Measurements from ENCODE around the gene MYO7B.

Gene MYO7B

GRCh38 chr2:127585270-127585807, 49.9 kb downstream of the MYO7B start:
- Histone ChIP-seq H3K4me3 (replicated peaks; ENCODE audit: insufficient read depth, low read length) (no peak overlapping the region), H3K27ac (replicated peaks) (no peak overlapping the region), H3K27me3 (ENCODE audit: insufficient read depth, poor library complexity, severe bottlenecking) (no peaks in the 10 kb centered on the region)
- TF ChIP-seq CTCF (IDR thresholded peaks at IDR 0.05; ENCODE audit: insufficient read depth, low read length) (no peak), SPI1 (IDR thresholded peaks at IDR 0.05; ENCODE audit: borderline replicate concordance, low read depth) (no peak), REST (IDR thresholded peaks at IDR 0.05; ENCODE audit: insufficient replicate concordance, low read depth) (no peak), POLR2AphosphoS5 (IDR thresholded peaks at IDR 0.05; ENCODE audit: low read depth) (no peak), GABPA (IDR thresholded peaks at IDR 0.05; ENCODE audit: low read depth) (no peak)
- DNase-seq (ENCODE audit: low read depth in 1 of 2, low spot score in 1 of 2) = no peak

GRCh38 chr2:127586136-127586535, 50.7 kb downstream of the MYO7B start:
- H3K4me3 ChIP-seq (replicated peaks; ENCODE audit: insufficient read depth, low read length) = no peak overlapping the region

More at GRCh38 chr2:127586136-127586535, 50.7 kb downstream of the MYO7B start:
- DNase-seq (ENCODE audit: low read depth in 1 of 2, low spot score in 1 of 2) = no peak
- H3K27ac ChIP-seq (replicated peaks) = no peak overlapping the region
- TF ChIP-seq SPI1 (IDR thresholded peaks at IDR 0.05; ENCODE audit: borderline replicate concordance, low read depth) (no peak), POLR2AphosphoS5 (IDR thresholded peaks at IDR 0.05; ENCODE audit: low read depth) (no peak), GABPA (IDR thresholded peaks at IDR 0.05; ENCODE audit: low read depth) (no peak), CTCF (IDR thresholded peaks at IDR 0.05; ENCODE audit: insufficient read depth, low read length) (no peak), REST (IDR thresholded peaks at IDR 0.05; ENCODE audit: insufficient replicate concordance, low read depth) (no peak)
- no peaks in the 10 kb centered on the region for H3K27me3 ChIP-seq (ENCODE audit: insufficient read depth, poor library complexity, severe bottlenecking)
